ENCODE data around the gene PARD3.

DNA sequence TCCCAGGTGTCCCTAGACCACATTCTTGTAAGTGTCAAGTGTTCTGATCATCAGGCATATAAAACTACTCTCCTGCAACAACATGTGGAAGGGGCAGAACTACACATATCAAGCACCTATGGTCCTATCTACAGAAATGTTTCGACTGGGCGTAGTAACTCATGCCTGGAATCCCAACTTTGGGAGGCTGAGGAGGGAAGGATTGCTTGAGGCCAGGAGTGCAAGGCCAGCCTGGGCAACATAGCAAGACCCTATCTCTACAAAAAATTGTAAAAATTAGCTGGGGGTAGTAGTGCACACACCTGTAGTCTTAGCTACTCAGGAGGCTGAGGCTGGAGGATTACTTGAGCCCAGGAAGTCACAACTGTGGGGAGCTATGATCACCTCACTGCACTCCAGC lies 244.2 kb downstream of the PARD3 start:
- TF ChIP-seq, protein P1, sequence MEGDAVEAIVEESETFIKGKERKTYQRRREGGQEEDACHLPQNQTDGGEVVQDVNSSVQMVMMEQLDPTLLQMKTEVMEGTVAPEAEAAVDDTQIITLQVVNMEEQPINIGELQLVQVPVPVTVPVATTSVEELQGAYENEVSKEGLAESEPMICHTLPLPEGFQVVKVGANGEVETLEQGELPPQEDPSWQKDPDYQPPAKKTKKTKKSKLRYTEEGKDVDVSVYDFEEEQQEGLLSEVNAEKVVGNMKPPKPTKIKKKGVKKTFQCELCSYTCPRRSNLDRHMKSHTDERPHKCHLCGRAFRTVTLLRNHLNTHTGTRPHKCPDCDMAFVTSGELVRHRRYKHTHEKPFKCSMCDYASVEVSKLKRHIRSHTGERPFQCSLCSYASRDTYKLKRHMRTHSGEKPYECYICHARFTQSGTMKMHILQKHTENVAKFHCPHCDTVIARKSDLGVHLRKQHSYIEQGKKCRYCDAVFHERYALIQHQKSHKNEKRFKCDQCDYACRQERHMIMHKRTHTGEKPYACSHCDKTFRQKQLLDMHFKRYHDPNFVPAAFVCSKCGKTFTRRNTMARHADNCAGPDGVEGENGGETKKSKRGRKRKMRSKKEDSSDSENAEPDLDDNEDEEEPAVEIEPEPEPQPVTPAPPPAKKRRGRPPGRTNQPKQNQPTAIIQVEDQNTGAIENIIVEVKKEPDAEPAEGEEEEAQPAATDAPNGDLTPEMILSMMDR (IDR thresholded peaks at IDR 0.05), result no peak
- no peak for TF ChIP-seq POLR2A (IDR thresholded peaks at IDR 0.05)
